Eye (tissue), 1 donor: ENCODE measurements around the gene AGBL2.
"Not testable (repeated sequence)": the region's sequence is repeated elsewhere in the genome, so short reads cannot be mapped to it uniquely, and the experiment has no call there.

Source experiments
- DNase-seq: peaks from one replicate; pipeline ENCODE4 v3.0.0-alpha.2; 2015

AGBL2 gene

DNA sequence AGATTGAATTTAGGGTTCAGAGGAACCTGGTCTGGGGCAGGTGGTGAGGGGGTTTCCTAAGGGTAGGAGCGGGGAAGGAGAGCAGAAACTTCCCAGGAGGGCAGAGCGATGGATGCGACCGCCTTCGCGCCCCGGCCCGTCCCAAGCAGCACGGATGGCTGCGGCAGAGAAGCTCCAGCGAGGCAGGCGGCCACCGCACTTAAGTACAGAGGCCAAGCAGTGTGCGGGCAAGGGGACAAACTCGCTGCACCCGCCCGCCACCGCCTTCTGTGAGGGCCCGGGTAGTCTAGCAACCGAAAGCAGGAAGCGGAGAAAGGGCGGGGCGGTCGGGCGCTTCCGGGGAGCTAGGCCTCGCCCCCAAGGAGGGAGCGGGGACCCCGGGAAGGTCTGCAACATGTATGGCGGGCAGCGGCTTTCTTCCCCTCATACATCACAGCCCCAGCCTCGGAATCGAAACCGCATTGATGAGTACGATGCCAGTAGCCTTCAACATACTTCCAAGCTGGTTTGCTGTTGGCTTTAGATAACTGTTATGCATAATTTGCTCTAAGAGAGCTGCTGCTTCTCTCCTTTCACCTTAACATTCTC lies at the start of gene AGBL2:
Gene AGBL2, minus strand, starts transcription at position 288 of the 588 bp plus-strand sequence. CDS start 719 bp downstream, outside the sequence.
- DNase-seq = peak; percentile 85

- DNase-seq = not testable (repeated sequence)
These were observed 44.1 kb upstream of the AGBL2 start for GRCh38 chr11:47759291-47759690.

- DNase-seq = no peak
These were observed 41.0 kb upstream of the AGBL2 start for GRCh38 chr11:47756208-47756607.

DNA sequence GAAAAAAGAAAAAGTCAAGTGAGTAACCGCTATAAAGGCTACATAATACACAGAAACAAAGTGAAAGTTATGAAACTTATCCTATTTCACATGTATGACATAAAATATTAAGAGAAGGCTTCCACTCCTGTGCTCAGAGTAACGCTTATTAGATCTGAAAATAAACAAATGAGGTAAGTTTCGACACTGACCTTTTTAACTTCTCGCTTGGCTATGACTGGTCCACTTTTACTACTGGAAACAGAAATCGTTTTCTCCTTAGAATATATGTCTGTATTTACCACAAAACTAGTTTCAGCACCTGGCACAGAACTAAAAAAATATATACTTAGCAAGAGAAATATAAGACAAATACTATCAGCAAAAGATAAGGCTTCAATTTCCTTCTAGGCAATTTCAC lies 35.6 kb upstream of the AGBL2 start:
- DNase-seq = no peak

- not testable (repeated sequence) for DNase-seq
These were observed 27.3 kb upstream of the AGBL2 start for GRCh38 chr11:47742494-47742893.

GRCh38 chr11:47737817-47738216 lies 22.6 kb upstream of the AGBL2 start:
- not testable (repeated sequence) for DNase-seq

DNA sequence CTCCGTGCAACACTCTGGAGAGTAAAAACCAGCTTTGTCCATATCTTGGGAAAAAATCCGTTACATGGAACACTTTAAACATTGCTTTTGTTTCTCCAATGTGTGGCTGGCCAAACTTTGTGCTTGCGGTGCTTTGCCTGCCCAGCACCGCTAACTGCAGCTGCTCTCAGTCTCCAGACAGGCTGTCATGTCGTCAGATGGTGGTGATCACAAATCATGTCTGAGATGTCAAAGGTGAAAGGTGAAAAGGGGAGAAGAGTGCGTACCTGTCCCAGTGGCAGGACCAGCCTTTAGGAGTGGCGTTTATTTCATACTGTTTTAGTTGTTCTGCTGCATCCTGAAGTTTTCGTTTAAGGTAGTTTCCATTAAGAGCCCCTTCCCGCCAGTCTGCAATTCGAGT lies 17.1 kb upstream of the AGBL2 start:
- no peak for DNase-seq

DNA sequence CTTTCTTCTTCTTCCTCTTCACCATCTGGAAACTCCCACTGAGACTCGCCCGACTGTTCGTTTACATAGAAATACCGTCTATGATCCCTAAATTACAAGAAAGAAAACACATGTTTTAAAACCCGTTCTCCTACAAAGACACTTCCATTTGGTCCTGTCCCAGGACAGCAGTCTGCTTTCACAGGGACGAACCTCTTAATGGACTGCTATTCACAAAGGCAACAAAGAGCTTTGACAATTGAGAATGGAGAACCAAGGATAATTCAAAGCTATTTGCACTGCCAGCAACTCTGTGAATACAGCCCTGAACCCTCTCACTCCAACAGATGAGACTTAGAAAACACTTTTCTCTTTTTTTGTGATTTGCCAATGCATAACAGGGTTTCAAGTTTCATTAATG lies 16.3 kb upstream of the AGBL2 start:
- DNase-seq = no peak

GRCh38 chr11:47726878-47727514 lies 11.8 kb upstream of the AGBL2 start:
- no peak for DNase-seq

DNA sequence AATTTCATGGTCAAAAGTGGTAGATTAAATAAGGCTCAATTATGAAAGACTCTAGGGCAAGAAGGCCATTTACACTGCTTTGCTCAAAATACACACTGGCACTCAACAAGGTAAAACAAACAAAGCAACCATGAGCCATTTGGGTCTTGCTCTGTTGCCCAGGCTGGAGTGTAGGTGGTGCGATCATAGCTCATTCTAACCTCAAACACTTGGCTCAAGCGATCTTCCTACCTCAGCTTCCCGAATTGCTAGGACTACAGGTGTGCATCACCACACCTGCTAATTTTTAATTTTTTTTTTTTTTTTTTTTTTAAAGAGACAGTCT lies 10.9 kb upstream of the AGBL2 start:
- no peak for DNase-seq

- no peak for DNase-seq
These were observed 10.4 kb upstream of the AGBL2 start for GRCh38 chr11:47725442-47726117.

DNA sequence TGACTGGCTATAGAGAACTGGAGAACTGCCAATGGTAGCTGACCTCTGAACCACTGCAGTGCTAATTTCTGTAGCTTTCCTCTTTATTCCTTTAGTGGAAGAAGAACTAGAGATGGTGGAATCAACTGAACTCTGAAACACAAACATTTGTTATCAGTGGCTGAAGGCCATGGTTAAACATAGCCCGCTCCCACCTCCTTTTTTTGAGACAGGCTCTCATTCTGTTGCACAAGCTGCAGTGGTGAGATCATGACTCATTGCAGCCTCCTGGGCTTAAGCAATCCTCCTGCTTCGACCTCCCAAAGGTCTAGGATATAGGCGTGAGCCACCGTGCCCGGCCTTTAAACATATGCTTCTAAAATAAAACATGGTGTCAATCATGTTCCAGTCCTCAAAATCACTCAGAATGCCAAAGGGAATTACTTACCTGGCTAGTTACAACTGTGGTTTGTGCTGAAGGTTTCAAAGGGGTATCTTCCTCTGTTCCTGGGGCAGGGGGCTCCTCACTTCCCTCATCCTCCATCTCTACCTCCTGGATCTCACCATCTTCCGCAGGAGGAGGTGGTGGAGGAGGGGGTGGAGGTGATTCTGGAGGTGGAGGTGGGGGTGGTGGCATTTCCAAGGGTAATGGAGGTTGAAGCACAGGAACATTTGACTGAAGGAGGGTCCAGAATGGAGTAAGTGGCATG lies 9.0 kb upstream of the AGBL2 start:
- DNase-seq = no peak

DNA sequence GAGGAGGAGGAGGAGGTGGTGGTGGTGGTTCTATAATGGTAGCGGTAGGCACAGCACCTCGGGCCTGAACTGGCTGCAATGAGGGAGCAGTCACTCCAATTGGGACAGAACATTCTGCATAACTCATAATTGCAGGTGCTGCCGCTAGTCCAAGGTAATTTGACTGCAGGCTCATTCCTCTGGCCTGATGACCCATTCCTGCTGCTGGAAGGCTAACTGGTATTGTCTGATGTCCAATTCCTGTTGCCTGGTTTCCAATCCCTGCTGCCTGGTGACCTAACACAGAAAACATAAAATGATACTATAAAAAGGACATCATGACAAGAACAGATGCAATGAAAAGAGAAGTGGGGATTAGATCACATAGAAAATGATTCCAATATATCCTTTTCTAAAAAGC lies 7.9 kb upstream of the AGBL2 start:
- no peak for DNase-seq

DNA sequence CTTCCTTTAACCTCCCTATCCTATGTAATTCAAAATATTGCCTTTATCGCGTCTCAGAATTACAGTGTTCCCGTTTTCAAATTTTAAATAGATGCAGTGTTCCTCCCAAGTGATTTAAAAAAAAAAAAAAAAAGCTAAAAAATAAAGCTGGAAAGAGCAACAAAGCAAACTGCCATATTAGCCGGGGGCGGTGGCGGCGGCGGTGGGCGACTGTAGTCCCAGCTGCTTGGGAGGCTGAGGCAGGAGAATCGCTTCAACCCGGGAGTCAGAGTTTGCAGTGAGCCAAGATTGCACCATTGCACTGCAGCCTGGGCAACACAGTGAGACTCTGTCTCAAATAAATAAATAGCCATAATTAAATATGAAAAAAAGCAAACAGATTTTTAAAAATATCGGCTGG lies 5.5 kb upstream of the AGBL2 start:
- no peak for DNase-seq

- no peak for DNase-seq
These were observed 1.5 kb upstream of the AGBL2 start for GRCh38 chr11:47716692-47717091.

- DNase-seq = no peak
These were observed 551 bp downstream of the AGBL2 start for GRCh38 chr11:47714554-47715081.

DNA sequence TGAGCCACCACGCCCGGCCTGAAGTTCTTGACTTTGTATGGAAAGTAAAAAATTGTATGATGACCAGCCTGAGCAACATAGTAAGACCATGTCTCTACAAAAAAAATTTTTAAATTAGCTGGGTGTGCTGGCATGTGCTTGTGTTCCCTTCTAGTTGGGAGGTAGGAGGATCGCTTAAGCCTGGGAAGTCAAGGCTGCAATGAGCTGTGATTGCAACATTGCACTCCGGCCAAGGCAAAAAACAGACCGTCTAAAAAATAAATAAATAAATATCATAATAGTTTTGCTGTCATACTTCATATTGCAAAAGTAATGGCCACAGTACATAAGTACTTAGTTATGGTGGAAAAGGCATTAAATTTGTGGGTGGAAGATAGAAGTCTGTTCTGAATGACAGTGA lies 3.4 kb downstream of the AGBL2 start:
- DNase-seq = no peak

DNA sequence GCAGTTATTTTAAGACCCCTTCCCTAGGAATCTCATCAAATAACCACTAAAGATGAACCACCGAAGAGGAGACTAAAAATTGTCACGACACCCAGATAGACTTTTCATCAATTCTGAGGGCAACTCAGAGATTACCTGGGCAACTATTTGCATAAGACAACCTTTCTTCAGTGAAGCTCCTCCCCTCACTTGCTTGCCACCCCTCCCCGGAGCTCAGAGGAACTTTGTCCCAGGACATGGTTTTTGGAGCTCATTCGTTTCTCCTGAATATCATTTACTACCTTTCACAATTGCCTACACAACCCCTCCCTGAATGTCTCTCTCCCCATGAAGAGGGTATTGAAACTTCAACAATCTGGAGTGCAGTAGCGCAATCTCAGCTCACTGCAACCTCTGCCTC lies 3.9 kb downstream of the AGBL2 start:
- DNase-seq = no peak

GRCh38 chr11:47707275-47707786 lies 7.8 kb downstream of the AGBL2 start:
- DNase-seq = not testable (repeated sequence)

- DNase-seq = no peak
These were observed 9.4 kb downstream of the AGBL2 start for GRCh38 chr11:47705721-47706120.

DNA sequence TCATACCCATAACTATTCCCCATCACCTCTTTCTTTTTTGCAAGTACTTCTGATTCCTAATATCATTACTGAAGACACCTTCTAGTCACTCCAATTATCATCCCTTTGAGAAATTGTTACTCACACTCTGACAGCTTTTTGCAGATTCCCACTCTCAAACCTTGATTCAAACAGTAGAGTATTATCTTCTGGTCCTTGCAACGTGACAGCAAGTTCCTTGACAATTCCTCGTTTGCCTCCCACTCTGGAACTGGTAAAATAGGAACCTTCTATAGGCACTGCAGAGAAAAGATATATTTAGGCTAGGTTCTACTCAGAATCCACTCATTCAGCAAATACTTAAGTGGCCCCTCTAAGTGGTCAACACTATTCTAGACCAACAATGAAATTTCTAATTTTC lies 23.2 kb downstream of the AGBL2 start:
- DNase-seq = no peak

- DNase-seq = no peak
These were observed 25.7 kb downstream of the AGBL2 start for GRCh38 chr11:47689480-47689879.

- no peak for DNase-seq
These were observed 26.2 kb downstream of the AGBL2 start for GRCh38 chr11:47688991-47689390.
